Esophagus squamous epithelium (tissue), 5 donors: Measurements from ENCODE around the gene ANO4. TPM values are rescaled to one million over a fixed set of nuclear protein-coding genes. Genes with fewer than 3 reads are reported as not detected.

ENCODE experiments used
- DNase-seq: peaks from one replicate; lab custom pipeline; 2025; lab: John Stamatoyannopoulos, UW
- H3K27ac ChIP-seq, 4 donors: fragments of 200-600 bp; sonication (generic); one replicate each; pipeline ENCODE4 v1.5.1; 2016 to 2019; ENCODE audit warnings: mild to moderate bottlenecking in 1 of 4
- H3K27me3 ChIP-seq, 4 donors: fragments of 200-600 bp; sonication (generic); 1 replicate in 3 of 4; 2 replicates in 1 of 4; pipeline versions ENCODE4 v1.5.1 to v1.6.0; 2017 to 2021; ENCODE audit warnings: antibody characterized with exemption in 1 of 4
- H3K36me3 ChIP-seq, 3 donors: fragments of 200-600 bp; sonication (generic); one replicate each; pipeline ENCODE4 v1.5.1; 2016 to 2019
- H3K4me1 ChIP-seq, 3 donors: fragments of 200-600 bp; sonication (generic); one replicate each; pipeline ENCODE4 v1.5.1; 2017 to 2019
- H3K4me3 ChIP-seq, 4 donors: fragments of 200-600 bp; sonication (generic); 1 replicate in 3 of 4; 2 replicates in 1 of 4; pipeline ENCODE4 v1.5.1; 2016 to 2019; ENCODE audit warnings: mild to moderate bottlenecking in 2 of 4, moderate library complexity in 1 of 4
- H3K9me3 ChIP-seq, 3 donors: fragments of 200-600 bp; sonication (generic); one replicate each; pipeline ENCODE4 v1.5.1; 2016 to 2019
- POLR2A ChIP-seq, 4 donors: fragments of 450-650 bp; IDR thresholded peaks; one replicate each; pipeline ENCODE4 v1.6.1; 2017; ENCODE audit warnings: antibody characterized with exemption in 4 of 4, mild to moderate bottlenecking in 4 of 4, moderate library complexity in 3 of 4
- WGBS, 2 donors: methylation state at CpG; one replicate each; pipeline ENCODE4 v1.1.5; 2018; 5-methylcytosine and 5-hydroxymethylcytosine counted together
- intact Hi-C: fragments of 100-400 bp; cut with DNase I; formaldehyde crosslinking; loops from one replicate; pipeline ENCODE4 v1.15.0; 2022
- total RNA-seq, 4 donors: library from RNA; depleted of rRNA; stranded (reverse); fragments of >200 nt; gene quantifications; one replicate each; pipeline ENCODE4 v1.1.0, GENCODE V29; 2016
- TF ChIP-seq, protein P1 (sequence below), 6 experiments: fragments of 450-650 bp in 4 of 6; fragments of 200-600 bp in 2 of 6; sonication (generic) in 2 of 6; IDR thresholded peaks; one replicate each; pipeline ENCODE4 v1.5.1; 2016 to 2019; ENCODE audit warnings: antibody characterized with exemption in 6 of 6, mild to moderate bottlenecking in 4 of 6, moderate library complexity in 4 of 6
- donor health status: DM: yes; HTN: yes; CAD: no.

The ANO4 gene
- total RNA-seq, 4 donors from 2014 or later, result 0.09 TPM; not detected in 3

DNA sequence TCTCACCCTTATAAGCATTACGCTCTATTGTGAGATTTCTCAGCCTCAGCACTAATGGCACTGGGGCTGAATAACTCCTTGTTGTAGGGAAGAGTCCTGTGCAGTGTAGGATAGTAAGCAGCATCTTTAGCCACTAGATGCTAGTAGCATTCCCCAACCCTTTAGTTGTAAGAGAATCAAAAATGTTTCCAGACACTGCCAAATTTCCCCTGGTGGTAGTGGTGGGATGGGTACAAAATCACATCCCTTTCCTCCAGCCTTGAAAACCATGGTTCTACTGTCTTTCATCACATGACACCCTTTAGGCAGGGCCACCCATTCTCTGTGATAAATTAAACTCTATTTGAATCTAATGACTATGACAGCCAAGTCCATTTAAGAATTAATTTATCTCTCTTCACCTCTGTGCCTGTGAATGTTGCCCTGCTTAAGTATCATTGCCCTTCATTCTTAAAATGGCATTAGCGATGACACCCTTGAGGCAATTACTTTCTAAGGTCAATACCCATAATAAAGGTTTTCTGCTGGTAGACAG is 199.4 kb downstream of the ANO4 start:
- WGBS, 2 donors, result 81 to 84% methylated on average over 2 of the region's 2 CpGs
- intact Hi-C loops, result no loop called here
- no peak for DNase-seq
- no peaks in the 10 kb centered on the region for H3K9me3 ChIP-seq
- H3K27me3 ChIP-seq, result no peaks in the 10 kb centered on the region
- H3K4me3 ChIP-seq, result no peak overlapping the region
- no peaks in the 10 kb centered on the region for H3K36me3 ChIP-seq
- no peak overlapping the region for H3K27ac ChIP-seq
- no peak for TF ChIP-seq POLR2A (IDR thresholded peaks at IDR 0.05)
- TF ChIP-seq, protein P1, sequence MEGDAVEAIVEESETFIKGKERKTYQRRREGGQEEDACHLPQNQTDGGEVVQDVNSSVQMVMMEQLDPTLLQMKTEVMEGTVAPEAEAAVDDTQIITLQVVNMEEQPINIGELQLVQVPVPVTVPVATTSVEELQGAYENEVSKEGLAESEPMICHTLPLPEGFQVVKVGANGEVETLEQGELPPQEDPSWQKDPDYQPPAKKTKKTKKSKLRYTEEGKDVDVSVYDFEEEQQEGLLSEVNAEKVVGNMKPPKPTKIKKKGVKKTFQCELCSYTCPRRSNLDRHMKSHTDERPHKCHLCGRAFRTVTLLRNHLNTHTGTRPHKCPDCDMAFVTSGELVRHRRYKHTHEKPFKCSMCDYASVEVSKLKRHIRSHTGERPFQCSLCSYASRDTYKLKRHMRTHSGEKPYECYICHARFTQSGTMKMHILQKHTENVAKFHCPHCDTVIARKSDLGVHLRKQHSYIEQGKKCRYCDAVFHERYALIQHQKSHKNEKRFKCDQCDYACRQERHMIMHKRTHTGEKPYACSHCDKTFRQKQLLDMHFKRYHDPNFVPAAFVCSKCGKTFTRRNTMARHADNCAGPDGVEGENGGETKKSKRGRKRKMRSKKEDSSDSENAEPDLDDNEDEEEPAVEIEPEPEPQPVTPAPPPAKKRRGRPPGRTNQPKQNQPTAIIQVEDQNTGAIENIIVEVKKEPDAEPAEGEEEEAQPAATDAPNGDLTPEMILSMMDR (IDR thresholded peaks at IDR 0.05), result no peak
- no peaks in the 10 kb centered on the region for H3K4me1 ChIP-seq

DNA sequence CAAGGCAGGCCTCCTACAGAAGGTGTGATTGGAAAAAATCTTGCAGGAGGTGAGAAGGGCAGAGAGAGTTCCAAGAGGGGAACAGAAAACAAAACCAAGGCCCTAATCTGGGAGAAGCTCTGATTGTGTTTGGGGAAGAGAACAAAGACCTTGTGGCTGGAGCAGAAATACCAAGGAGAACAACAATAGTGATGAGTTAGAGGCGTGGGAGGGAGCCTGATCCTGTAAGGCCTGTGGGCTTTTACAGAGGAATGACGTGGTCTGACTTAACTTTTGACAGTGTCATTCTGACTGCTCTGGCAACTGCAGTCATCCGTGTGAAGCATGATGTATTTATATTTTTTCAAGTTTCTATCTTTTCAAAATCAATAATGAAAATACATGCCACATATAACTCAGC is 200.6 kb downstream of the ANO4 start:
- Histone ChIP-seq H3K27ac (no peak overlapping the region), H3K36me3 (no peaks in the 10 kb centered on the region), H3K4me3 (no peak overlapping the region), H3K9me3 (no peaks in the 10 kb centered on the region), H3K4me1 (no peaks in the 10 kb centered on the region), H3K27me3 (no peaks in the 10 kb centered on the region)
- no peak for DNase-seq
- WGBS, 2 donors, result 31 to 37% methylated on average over 3 of the region's 3 CpGs
- TF ChIP-seq POLR2A (IDR thresholded peaks at IDR 0.05), result no peak
- TF ChIP-seq, protein P1 (IDR thresholded peaks at IDR 0.05), result no peak
- intact Hi-C loops, result no loop called here

DNA sequence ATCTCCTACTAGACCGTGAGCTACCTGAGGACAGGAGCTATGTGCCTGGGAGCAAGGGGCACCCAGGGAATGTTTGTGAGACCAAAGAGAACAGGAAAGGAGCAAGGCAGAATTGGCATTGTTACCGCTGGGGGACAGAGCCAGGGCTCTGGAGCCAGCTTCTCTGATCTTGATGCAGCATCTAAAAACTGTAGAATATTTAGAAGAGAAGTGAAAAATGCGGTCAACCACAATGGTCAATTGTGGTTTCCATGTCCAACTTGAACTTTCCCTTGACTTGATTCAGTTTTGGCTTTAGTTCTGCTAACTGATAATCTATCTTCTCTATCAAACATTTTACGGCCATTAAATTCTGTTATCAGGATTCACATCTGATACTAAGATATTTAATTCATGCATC is 201.2 kb downstream of the ANO4 start:
- H3K27me3 ChIP-seq, result no peaks in the 10 kb centered on the region
- H3K36me3 ChIP-seq, result no peaks in the 10 kb centered on the region
- no peak overlapping the region for H3K4me3 ChIP-seq
- no peak overlapping the region for H3K27ac ChIP-seq
- intact Hi-C loops, result no loop called here
- TF ChIP-seq, protein P1 (IDR thresholded peaks at IDR 0.05), result no peak
- TF ChIP-seq POLR2A (IDR thresholded peaks at IDR 0.05), result no peak
- H3K9me3 ChIP-seq, result no peaks in the 10 kb centered on the region
- 65 to 91% methylated on average over 4 of the region's 4 CpGs for WGBS, 2 donors
- no peaks in the 10 kb centered on the region for H3K4me1 ChIP-seq
- DNase-seq, result no peak

DNA sequence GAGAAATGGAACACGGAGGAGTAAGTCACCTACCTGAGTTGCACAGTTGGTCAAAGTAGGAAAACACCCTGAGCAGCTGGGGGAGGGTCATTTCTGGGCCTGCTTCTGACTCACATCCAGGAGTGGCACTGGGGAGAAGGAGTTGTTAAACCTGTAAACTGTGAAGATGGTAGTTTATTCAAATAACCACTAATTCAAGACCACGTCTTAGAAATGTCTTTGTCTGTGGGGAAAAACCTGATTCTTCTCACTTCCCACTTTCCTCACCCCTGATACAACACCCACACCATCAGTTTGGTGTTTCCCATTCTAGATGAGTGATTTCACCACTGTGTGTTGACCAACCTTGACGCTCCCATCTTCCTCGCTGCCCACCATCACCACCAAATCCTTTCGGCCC is 207.1 kb downstream of the ANO4 start:
- no peak for DNase-seq
- Histone ChIP-seq H3K4me1 (no peaks in the 10 kb centered on the region), H3K9me3 (no peaks in the 10 kb centered on the region), H3K36me3 (no peaks in the 10 kb centered on the region), H3K4me3 (no peak overlapping the region), H3K27me3 (no peaks in the 10 kb centered on the region), H3K27ac (no peak overlapping the region)
- intact Hi-C loops, result no loop called here
- TF ChIP-seq POLR2A (IDR thresholded peaks at IDR 0.05), result no peak
- TF ChIP-seq, protein P1 (IDR thresholded peaks at IDR 0.05), result no peak
- WGBS, 2 donors, result 74 to 81% methylated on average over 5 of the region's 5 CpGs

DNA sequence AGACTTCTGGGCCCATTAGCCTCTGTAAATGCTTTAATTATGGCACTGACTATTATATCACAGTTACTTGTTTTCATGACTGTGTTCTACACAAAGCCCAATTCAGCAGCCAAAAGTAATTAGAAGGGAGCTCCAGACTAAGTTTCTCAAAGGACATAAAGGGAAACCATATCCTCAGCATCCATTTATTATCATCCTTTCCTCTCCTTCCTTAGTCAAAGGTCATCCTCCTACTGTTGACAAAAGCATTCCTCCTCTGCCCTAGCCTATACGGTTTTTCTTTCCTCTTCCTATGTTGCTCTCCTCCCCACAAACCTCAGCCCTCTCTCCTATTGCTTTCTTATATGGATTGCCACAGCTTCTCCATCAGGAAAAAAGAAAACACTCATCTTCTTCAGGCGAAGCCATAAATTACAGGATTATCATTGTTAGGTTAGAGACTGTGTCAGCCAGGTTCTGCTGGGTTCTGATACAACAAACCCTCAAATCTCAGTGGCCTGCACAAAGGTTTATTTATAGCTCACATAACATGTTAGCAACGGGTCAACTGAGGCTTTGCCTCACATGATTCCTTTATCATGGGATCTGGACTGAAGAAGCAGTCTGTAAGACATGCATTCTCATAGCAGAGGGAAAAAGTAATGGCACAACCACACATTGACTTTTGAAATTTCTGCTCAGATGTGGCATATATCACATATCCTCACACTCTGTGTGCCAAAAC is 208.3 kb downstream of the ANO4 start:
- Histone ChIP-seq H3K27ac (no peak overlapping the region), H3K36me3 (no peaks in the 10 kb centered on the region), H3K4me1 (no peaks in the 10 kb centered on the region), H3K27me3 (no peaks in the 10 kb centered on the region), H3K9me3 (no peaks in the 10 kb centered on the region), H3K4me3 (no peak overlapping the region)
- TF ChIP-seq, protein P1 (IDR thresholded peaks at IDR 0.05), result no peak
- TF ChIP-seq POLR2A (IDR thresholded peaks at IDR 0.05), result no peak
- 53 to 60% methylated on average over 3 of the region's 3 CpGs for WGBS, 2 donors
- intact Hi-C loops, result no loop called here
- DNase-seq, result no peak
